Neural cell (in vitro differentiated cells): ENCODE data around the gene CBFA2T3. TPM values are rescaled to one million over a fixed set of nuclear protein-coding genes. Genes with fewer than 3 reads are reported as not detected.

Source experiments
- H2AFZ ChIP-seq: fragments of 200-600, 300-800 bp; sonication (generic), shearing (Covaris generic); 2 replicates; pipeline ENCODE4 v1.6.0; 2014; ENCODE audit warnings: low read depth, mild to moderate bottlenecking, antibody characterized with exemption, low read length, moderate library complexity
- H3F3A ChIP-seq: fragments of 200-600 bp; shearing (Covaris generic); 2 replicates; pipeline ENCODE4 v1.6.1; 2016; ENCODE audit warnings: mild to moderate bottlenecking, moderate library complexity, mixed read lengths, antibody characterized with exemption, low read length; ENCODE audit not compliant: insufficient read depth, poor library complexity, severe bottlenecking
- H3K27ac ChIP-seq: fragments of 200-600, 300-800 bp; sonication (generic), shearing (Covaris generic); 2 replicates; pipeline ENCODE4 v1.5.1; 2014; ENCODE audit warnings: mild to moderate bottlenecking, low read length, moderate library complexity
- H3K27me3 ChIP-seq: fragments of 300-800, 200-600 bp; sonication (generic), shearing (Covaris generic); 2 replicates; pipeline ENCODE4 v1.6.0; 2014; ENCODE audit warnings: mild to moderate bottlenecking, low read depth, low read length, moderate library complexity; ENCODE audit not compliant: insufficient read depth
- H3K36me3 ChIP-seq: fragments of 300-800, 200-600 bp; sonication (generic), shearing (Covaris generic); 2 replicates; pipeline ENCODE4 v1.5.1; 2014; ENCODE audit warnings: mild to moderate bottlenecking, antibody characterized with exemption, low read length, moderate library complexity; ENCODE audit not compliant: insufficient read depth
- H3K4me2 ChIP-seq: fragments of 300-800, 200-600 bp; sonication (generic), shearing (Covaris generic); 2 replicates; pipeline ENCODE4 v1.6.0; 2014; ENCODE audit warnings: mild to moderate bottlenecking, low read length
- H3K4me3 ChIP-seq: fragments of 300-800, 200-600 bp; sonication (generic), shearing (Covaris generic); 2 replicates; pipeline ENCODE4 v1.5.1; 2014; ENCODE audit warnings: mild to moderate bottlenecking, low read length, moderate library complexity
- H3K79me2 ChIP-seq: fragments of 200-600 bp; shearing (Covaris generic); replicated peaks from 2 replicates; pipeline ENCODE4 v1.6.0; 2014; ENCODE audit warnings: mild to moderate bottlenecking, low read length, moderate library complexity; ENCODE audit not compliant: insufficient read depth
- H3K9ac ChIP-seq: fragments of 300-800, 200-600 bp; sonication (generic), shearing (Covaris generic); 2 replicates; pipeline ENCODE4 v1.6.1; 2016; ENCODE audit warnings: mild to moderate bottlenecking, low read length, mixed read lengths
- H3K9me2 ChIP-seq: fragments of 200-600 bp; shearing (Covaris generic); 2 replicates; pipeline ENCODE4 v1.6.1; 2016; ENCODE audit warnings: mild to moderate bottlenecking, low read length, mixed read lengths; ENCODE audit not compliant: insufficient read depth
- H3K9me3 ChIP-seq: fragments of 200-600, 300-800 bp; sonication (generic), shearing (Covaris generic); 2 replicates; pipeline ENCODE4 v1.6.1; 2016; ENCODE audit warnings: mild to moderate bottlenecking, mixed run types, low read length, moderate library complexity, mixed read lengths
- H4K20me1 ChIP-seq: fragments of 200-600 bp; shearing (Covaris generic); 2 replicates; pipeline ENCODE4 v1.6.1; 2016; ENCODE audit warnings: mild to moderate bottlenecking, mixed run types; ENCODE audit not compliant: insufficient read depth
- EP300 ChIP-seq: fragments of 450-650 bp; conservative IDR thresholded peaks from 2 replicates; pipeline ENCODE4 v1.6.1; 2014; ENCODE audit warnings: antibody characterized with exemption, mild to moderate bottlenecking, moderate library complexity; ENCODE audit not compliant: poor library complexity, severe bottlenecking
- EZH2 ChIP-seq: fragments of 200-600, 300-800 bp; shearing (Covaris generic), sonication (generic); IDR thresholded peaks from 2 replicates; pipeline ENCODE4 v1.6.1; 2014; ENCODE audit warnings: antibody characterized with exemption, low read length, borderline replicate concordance, mild to moderate bottlenecking; ENCODE audit not compliant: insufficient read depth, poor library complexity, severe bottlenecking
- MXI1 ChIP-seq: fragments of 450-650 bp; conservative IDR thresholded peaks from 2 replicates; pipeline ENCODE4 v1.6.1; 2014; ENCODE audit warnings: antibody characterized with exemption, mild to moderate bottlenecking; ENCODE audit not compliant: poor library complexity, severe bottlenecking
- RAD21 ChIP-seq: fragments of 450-650 bp; conservative IDR thresholded peaks from 2 replicates; pipeline ENCODE4 v1.6.1; 2014; ENCODE audit warnings: antibody characterized with exemption, mild to moderate bottlenecking, moderate library complexity
- SMC3 ChIP-seq: fragments of 450-650 bp; conservative IDR thresholded peaks from 2 replicates; pipeline ENCODE4 v1.6.1; 2014; ENCODE audit warnings: antibody characterized with exemption, mild to moderate bottlenecking, moderate library complexity; ENCODE audit not compliant: poor library complexity
- TAF1 ChIP-seq: IDR thresholded peaks from 2 replicates; pipeline ENCODE4 v1.6.1; 2012; ENCODE audit warnings: low read depth
- polyA plus RNA-seq: library from polyadenylated mRNA; depleted of rRNA; stranded (reverse); fragments of >200 nt; gene quantifications from 2 replicates; pipeline ENCODE4 v1.2.3, GENCODE V29; 2014
- TF ChIP-seq, protein P1 (sequence below): IDR thresholded peaks from 2 replicates; pipeline ENCODE4 v1.6.1; 2012; ENCODE audit warnings: borderline replicate concordance
- TF ChIP-seq, protein P2 (sequence below): fragments of 450-650 bp; IDR thresholded peaks from 2 replicates; pipeline ENCODE4 v1.5.1; 2014; ENCODE audit warnings: antibody characterized with exemption, mild to moderate bottlenecking, moderate library complexity; ENCODE audit not compliant: poor library complexity, severe bottlenecking

Gene CBFA2T3
- polyA plus RNA-seq, 1 donor from 2014 or later = 2.1 TPM

DNA sequence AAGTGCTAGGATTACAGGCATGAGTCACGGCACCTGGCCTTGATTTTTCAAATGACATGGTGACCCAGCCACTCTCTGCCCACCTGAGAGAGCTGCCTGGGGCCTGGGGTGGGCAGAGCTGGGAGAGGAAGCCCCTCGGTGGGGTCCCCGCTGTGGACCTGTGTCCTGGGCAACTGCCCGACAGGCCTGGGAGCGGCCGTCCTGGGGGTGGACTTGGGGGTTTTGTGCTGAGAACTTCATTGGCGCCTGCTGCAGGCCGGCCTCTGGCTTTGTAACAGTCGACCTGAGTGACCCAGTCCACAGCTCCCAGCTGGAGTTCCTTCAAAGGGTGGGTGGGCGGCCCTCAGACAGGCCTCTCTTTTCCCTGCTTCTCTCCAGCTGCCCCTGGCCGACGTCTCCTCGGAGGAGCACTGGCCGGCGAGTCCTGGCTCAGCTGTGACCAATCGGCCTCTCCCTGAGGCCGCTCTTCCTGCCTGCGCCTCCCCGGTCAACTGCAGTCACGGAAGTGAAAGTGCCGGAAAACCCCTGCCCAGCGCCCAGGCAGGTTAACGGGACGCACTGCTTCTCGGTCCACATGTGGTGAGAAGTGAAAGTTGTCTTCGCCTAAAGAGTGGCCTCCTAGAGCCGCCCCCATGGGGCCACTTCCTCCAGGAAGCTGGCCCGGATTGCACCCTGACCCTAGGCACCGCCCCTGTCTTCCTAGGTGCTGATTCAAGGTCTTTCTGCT is 5.5 kb downstream of the CBFA2T3 start:
- no peak for TF ChIP-seq EZH2
- H3K4me2 ChIP-seq = no peak overlapping the region
- H3K27me3 ChIP-seq = no peaks in the 10 kb centered on the region
- H3K4me3 ChIP-seq = no peak overlapping the region
- H3F3A ChIP-seq = no peaks in the 10 kb centered on the region
- H2AFZ ChIP-seq = no peak overlapping the region
- no peaks in the 10 kb centered on the region for H3K9me2 ChIP-seq
- H3K9me3 ChIP-seq = no peaks in the 10 kb centered on the region
- H3K36me3 ChIP-seq = no peaks in the 10 kb centered on the region
- H3K27ac ChIP-seq = no peak overlapping the region
- H4K20me1 ChIP-seq = no peaks in the 10 kb centered on the region
- no peak overlapping the region for H3K9ac ChIP-seq
- no peaks in the 10 kb centered on the region for H3K79me2 ChIP-seq

DNA sequence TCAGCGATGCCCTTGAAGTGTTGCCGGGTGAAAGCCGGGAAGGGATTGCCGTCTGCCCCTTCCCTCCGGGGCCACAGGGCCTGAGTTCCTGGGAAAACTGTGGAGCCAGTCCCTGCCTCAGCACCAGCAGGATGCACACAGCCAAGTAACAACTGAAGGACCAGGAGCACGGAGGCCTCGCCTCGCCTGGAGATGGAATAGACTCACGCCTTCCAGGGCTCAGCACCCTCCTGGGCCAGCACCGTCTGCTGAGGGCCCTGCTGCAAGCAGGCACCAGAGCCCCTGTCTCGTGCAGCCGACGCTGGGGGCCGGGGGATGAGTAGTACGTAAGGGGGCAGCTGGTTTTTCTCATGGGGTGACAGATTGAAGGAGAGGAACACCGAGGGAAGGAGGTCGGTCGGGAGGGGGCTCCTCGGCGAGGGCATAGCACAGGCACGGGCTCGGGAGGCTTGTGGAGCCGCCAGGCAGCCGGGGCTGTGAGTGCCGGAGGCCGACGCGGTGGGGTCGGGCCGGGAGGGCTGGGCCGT is 6.4 kb downstream of the CBFA2T3 start:
- Histone ChIP-seq H3K27ac (no peak overlapping the region), H3K4me2 (no peak overlapping the region), H3K4me3 (no peak overlapping the region), H3K79me2 (no peaks in the 10 kb centered on the region), H3K36me3 (no peaks in the 10 kb centered on the region), H3K9ac (no peak overlapping the region), H4K20me1 (no peaks in the 10 kb centered on the region), H2AFZ (no peak overlapping the region), H3K9me3 (no peaks in the 10 kb centered on the region), H3K27me3 (no peaks in the 10 kb centered on the region), H3F3A (no peaks in the 10 kb centered on the region), H3K9me2 (no peaks in the 10 kb centered on the region)
- no peak for TF ChIP-seq TAF1
- no peak for TF ChIP-seq RAD21
- TF ChIP-seq EZH2 = no peak
- TF ChIP-seq, protein P1, sequence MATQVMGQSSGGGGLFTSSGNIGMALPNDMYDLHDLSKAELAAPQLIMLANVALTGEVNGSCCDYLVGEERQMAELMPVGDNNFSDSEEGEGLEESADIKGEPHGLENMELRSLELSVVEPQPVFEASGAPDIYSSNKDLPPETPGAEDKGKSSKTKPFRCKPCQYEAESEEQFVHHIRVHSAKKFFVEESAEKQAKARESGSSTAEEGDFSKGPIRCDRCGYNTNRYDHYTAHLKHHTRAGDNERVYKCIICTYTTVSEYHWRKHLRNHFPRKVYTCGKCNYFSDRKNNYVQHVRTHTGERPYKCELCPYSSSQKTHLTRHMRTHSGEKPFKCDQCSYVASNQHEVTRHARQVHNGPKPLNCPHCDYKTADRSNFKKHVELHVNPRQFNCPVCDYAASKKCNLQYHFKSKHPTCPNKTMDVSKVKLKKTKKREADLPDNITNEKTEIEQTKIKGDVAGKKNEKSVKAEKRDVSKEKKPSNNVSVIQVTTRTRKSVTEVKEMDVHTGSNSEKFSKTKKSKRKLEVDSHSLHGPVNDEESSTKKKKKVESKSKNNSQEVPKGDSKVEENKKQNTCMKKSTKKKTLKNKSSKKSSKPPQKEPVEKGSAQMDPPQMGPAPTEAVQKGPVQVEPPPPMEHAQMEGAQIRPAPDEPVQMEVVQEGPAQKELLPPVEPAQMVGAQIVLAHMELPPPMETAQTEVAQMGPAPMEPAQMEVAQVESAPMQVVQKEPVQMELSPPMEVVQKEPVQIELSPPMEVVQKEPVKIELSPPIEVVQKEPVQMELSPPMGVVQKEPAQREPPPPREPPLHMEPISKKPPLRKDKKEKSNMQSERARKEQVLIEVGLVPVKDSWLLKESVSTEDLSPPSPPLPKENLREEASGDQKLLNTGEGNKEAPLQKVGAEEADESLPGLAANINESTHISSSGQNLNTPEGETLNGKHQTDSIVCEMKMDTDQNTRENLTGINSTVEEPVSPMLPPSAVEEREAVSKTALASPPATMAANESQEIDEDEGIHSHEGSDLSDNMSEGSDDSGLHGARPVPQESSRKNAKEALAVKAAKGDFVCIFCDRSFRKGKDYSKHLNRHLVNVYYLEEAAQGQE = no peak
- no peak for TF ChIP-seq EP300
- no peak for TF ChIP-seq MXI1
- TF ChIP-seq, protein P2, sequence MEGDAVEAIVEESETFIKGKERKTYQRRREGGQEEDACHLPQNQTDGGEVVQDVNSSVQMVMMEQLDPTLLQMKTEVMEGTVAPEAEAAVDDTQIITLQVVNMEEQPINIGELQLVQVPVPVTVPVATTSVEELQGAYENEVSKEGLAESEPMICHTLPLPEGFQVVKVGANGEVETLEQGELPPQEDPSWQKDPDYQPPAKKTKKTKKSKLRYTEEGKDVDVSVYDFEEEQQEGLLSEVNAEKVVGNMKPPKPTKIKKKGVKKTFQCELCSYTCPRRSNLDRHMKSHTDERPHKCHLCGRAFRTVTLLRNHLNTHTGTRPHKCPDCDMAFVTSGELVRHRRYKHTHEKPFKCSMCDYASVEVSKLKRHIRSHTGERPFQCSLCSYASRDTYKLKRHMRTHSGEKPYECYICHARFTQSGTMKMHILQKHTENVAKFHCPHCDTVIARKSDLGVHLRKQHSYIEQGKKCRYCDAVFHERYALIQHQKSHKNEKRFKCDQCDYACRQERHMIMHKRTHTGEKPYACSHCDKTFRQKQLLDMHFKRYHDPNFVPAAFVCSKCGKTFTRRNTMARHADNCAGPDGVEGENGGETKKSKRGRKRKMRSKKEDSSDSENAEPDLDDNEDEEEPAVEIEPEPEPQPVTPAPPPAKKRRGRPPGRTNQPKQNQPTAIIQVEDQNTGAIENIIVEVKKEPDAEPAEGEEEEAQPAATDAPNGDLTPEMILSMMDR = no peak
- TF ChIP-seq SMC3 = no peak
